HepG2 (cell line): ENCODE measurements around the gene RAD1. TPM values are rescaled to one million over a fixed set of nuclear protein-coding genes. Genes with fewer than 3 reads are reported as not detected.

Experiments used
- ARID3A ChIP-seq: IDR thresholded peaks from 2 replicates; pipeline ENCODE4 v1.6.1; 2012; ENCODE audit warnings: low read depth, low read length, improper control_type of control experiment
- FOXO1 ChIP-seq: sonication (generic); formaldehyde crosslinking; IDR thresholded peaks from 2 replicates; pipeline ENCODE4 v1.4.0; 2020; ENCODE audit warnings: missing genetic modification reagents
- HHEX ChIP-seq: IDR thresholded peaks from 2 replicates; pipeline ENCODE4 v1.6.1; 2016; ENCODE audit warnings: control low read depth
- MAFF ChIP-seq: IDR thresholded peaks from 2 replicates; pipeline ENCODE4 v1.6.1; 2011; ENCODE audit warnings: low read depth, low read length, improper control_type of control experiment
- TAF15 ChIP-seq: fragments of 200-400 bp; formaldehyde crosslinking; IDR thresholded peaks from one replicate; pipeline ENCODE4 v1.6.1; 2018; ENCODE audit warnings: mild to moderate bottlenecking, low read depth, low read length; ENCODE audit not compliant: poor library complexity, severe bottlenecking
- TRAFD1 ChIP-seq: sonication (generic); formaldehyde crosslinking; IDR thresholded peaks from 2 replicates; pipeline ENCODE4 v1.5.1; 2020; ENCODE audit warnings: missing genetic modification reagents, mild to moderate bottlenecking, borderline replicate concordance
- ZNF101 ChIP-seq: sonication (generic); formaldehyde crosslinking; IDR thresholded peaks from 2 replicates; pipeline ENCODE4 v1.4.0; 2020; ENCODE audit warnings: mild to moderate bottlenecking, low read depth, missing genetic modification reagents, borderline replicate concordance
- ZNF121 ChIP-seq: sonication (generic); formaldehyde crosslinking; IDR thresholded peaks from 2 replicates; pipeline ENCODE4 v1.5.0; 2020; ENCODE audit warnings: mild to moderate bottlenecking, missing genetic modification reagents
- ZNF224 ChIP-seq: sonication (generic); formaldehyde crosslinking; IDR thresholded peaks from 2 replicates; pipeline ENCODE4 v1.5.0; 2020; ENCODE audit warnings: mild to moderate bottlenecking, missing genetic modification reagents
- ZNF230 ChIP-seq: sonication (generic); formaldehyde crosslinking; IDR thresholded peaks from 2 replicates; pipeline ENCODE4 v1.4.0; 2020; ENCODE audit warnings: mild to moderate bottlenecking, missing genetic modification reagents
- ZSCAN12 ChIP-seq: sonication (generic); formaldehyde crosslinking; IDR thresholded peaks from 2 replicates; pipeline ENCODE4 v1.9.0; 2021; ENCODE audit warnings: mild to moderate bottlenecking, missing genetic modification reagents
- polyA plus RNA-seq, 8 experiments: library from polyadenylated mRNA; depleted of rRNA in 3 of 8; stranded (reverse) in 7 of 8; unstranded in 1 of 8; fragments of >200 nt; fragmentation: Illumina TruSeq in 4 of 8; extraction: Trizol in 4 of 8; gene quantifications; 2 replicates each; pipeline versions ENCODE4 v1.2.1 to v1.2.3, GENCODE V29; 2011 to 2016; ENCODE audit warnings: low read depth in 4 of 8, missing spikeins in 1 of 8, mixed read lengths in 1 of 8; ENCODE audit not compliant: insufficient read depth in 1 of 8
- total RNA-seq, 5 experiments: library from RNA; depleted of rRNA; stranded (reverse); fragments of >200 nt; fragmentation: Illumina TruSeq; extraction: Trizol; gene quantifications; 2 replicates each; pipeline ENCODE4 v1.2.3, GENCODE V29; 2016; ENCODE audit warnings: low read depth in 1 of 5
- TF ChIP-seq, protein P1 (sequence below): sonication (generic); formaldehyde crosslinking; IDR thresholded peaks from 2 replicates; pipeline ENCODE4 v1.4.0; 2020; ENCODE audit warnings: mild to moderate bottlenecking, missing genetic modification reagents
- TF ChIP-seq, protein P2 (sequence below): sonication (generic); formaldehyde crosslinking; conservative IDR thresholded peaks from 2 replicates; pipeline ENCODE4 v1.8.1; 2023; ENCODE audit warnings: missing genetic modification reagents
- TF ChIP-seq, protein P3 (sequence below): sonication (generic); formaldehyde crosslinking; IDR thresholded peaks from 2 replicates; pipeline ENCODE4 v1.5.0; 2020; ENCODE audit warnings: mild to moderate bottlenecking, missing genetic modification reagents, borderline replicate concordance

The RAD1 gene
- total and polyA plus RNA-seq, 2 of the 13 experiments (the other 11 are each of a cell fraction or from before 2014, with no cell fraction given), result 14.7 to 39.1 TPM

DNA sequence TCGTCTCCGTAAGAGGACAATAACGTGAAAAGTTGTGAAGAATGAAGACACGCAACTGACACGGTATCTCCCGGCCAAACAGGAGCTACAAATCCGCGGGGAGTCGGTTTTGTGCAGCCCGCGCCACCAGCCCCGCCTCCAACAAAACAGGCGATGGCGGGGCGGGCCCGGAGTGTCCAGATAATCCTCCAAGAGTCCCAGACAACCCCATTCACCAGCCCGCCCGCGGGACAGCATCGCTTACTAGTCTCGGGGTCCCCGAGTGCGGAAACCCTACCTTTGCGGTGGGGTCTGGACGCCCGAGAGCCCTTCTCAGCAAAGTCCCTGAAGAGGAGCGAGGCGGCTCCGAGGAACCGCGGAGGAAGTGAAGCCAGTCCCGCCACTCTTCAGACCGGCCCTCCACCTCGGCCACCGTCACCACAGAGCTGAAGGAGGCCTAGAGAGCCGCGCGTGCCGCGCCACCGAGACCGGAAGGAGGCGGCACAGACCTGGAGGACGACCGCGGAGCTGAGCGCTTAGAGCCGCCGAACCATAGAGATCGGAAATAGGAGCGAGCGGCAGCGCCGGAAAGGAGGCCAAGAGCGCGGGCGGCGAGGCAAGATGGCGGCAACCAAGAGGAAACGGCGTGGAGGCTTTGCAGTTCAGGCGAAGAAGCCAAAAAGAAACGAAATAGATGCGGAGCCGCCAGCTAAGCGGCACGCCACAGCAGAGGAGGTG, at the start of gene RAD1, which contains the start of gene BRIX1 (continued):
- no peak for TF ChIP-seq ARID3A
- no peak for TF ChIP-seq MAFF
- TF ChIP-seq ZNF121 (CRISPR knock-in tag), result no peak
- TF ChIP-seq, protein P1, sequence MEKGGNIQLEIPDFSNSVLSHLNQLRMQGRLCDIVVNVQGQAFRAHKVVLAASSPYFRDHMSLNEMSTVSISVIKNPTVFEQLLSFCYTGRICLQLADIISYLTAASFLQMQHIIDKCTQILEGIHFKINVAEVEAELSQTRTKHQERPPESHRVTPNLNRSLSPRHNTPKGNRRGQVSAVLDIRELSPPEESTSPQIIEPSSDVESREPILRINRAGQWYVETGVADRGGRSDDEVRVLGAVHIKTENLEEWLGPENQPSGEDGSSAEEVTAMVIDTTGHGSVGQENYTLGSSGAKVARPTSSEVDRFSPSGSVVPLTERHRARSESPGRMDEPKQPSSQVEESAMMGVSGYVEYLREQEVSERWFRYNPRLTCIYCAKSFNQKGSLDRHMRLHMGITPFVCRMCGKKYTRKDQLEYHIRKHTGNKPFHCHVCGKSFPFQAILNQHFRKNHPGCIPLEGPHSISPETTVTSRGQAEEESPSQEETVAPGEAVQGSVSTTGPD (CRISPR knock-in tag), result no peak
- no peak for TF ChIP-seq TRAFD1 (CRISPR knock-in tag)
- TF ChIP-seq, protein P2, sequence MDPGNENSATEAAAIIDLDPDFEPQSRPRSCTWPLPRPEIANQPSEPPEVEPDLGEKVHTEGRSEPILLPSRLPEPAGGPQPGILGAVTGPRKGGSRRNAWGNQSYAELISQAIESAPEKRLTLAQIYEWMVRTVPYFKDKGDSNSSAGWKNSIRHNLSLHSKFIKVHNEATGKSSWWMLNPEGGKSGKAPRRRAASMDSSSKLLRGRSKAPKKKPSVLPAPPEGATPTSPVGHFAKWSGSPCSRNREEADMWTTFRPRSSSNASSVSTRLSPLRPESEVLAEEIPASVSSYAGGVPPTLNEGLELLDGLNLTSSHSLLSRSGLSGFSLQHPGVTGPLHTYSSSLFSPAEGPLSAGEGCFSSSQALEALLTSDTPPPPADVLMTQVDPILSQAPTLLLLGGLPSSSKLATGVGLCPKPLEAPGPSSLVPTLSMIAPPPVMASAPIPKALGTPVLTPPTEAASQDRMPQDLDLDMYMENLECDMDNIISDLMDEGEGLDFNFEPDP, result no peak
- no peak for TF ChIP-seq ZNF224 (CRISPR knock-in tag)
- TF ChIP-seq HHEX, result no peak
- TF ChIP-seq ZNF230 (CRISPR knock-in tag), result no peak; the same call in 1 of the 2 replicates
- TF ChIP-seq ZNF101 (CRISPR knock-in tag), result peak; percentile 54; the same call in 1 of the 2 replicates
- TF ChIP-seq, protein P3, sequence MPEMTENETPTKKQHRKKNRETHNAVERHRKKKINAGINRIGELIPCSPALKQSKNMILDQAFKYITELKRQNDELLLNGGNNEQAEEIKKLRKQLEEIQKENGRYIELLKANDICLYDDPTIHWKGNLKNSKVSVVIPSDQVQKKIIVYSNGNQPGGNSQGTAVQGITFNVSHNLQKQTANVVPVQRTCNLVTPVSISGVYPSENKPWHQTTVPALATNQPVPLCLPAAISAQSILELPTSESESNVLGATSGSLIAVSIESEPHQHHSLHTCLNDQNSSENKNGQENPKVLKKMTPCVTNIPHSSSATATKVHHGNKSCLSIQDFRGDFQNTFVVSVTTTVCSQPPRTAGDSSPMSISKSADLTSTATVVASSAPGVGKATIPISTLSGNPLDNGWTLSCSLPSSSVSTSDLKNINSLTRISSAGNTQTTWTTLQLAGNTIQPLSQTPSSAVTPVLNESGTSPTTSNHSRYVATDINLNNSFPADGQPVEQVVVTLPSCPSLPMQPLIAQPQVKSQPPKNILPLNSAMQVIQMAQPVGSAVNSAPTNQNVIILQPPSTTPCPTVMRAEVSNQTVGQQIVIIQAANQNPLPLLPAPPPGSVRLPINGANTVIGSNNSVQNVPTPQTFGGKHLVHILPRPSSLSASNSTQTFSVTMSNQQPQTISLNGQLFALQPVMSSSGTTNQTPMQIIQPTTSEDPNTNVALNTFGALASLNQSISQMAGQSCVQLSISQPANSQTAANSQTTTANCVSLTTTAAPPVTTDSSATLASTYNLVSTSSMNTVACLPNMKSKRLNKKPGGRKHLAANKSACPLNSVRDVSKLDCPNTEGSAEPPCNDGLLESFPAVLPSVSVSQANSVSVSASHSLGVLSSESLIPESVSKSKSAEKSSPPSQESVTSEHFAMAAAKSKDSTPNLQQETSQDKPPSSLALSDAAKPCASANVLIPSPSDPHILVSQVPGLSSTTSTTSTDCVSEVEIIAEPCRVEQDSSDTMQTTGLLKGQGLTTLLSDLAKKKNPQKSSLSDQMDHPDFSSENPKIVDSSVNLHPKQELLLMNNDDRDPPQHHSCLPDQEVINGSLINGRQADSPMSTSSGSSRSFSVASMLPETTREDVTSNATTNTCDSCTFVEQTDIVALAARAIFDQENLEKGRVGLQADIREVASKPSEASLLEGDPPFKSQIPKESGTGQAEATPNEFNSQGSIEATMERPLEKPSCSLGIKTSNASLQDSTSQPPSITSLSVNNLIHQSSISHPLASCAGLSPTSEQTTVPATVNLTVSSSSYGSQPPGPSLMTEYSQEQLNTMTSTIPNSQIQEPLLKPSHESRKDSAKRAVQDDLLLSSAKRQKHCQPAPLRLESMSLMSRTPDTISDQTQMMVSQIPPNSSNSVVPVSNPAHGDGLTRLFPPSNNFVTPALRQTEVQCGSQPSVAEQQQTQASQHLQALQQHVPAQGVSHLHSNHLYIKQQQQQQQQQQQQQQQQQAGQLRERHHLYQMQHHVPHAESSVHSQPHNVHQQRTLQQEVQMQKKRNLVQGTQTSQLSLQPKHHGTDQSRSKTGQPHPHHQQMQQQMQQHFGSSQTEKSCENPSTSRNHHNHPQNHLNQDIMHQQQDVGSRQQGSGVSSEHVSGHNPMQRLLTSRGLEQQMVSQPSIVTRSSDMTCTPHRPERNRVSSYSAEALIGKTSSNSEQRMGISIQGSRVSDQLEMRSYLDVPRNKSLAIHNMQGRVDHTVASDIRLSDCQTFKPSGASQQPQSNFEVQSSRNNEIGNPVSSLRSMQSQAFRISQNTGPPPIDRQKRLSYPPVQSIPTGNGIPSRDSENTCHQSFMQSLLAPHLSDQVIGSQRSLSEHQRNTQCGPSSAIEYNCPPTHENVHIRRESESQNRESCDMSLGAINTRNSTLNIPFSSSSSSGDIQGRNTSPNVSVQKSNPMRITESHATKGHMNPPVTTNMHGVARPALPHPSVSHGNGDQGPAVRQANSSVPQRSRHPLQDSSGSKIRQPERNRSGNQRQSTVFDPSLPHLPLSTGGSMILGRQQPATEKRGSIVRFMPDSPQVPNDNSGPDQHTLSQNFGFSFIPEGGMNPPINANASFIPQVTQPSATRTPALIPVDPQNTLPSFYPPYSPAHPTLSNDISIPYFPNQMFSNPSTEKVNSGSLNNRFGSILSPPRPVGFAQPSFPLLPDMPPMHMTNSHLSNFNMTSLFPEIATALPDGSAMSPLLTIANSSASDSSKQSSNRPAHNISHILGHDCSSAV, result no peak; the same call in 1 of the 2 replicates
- no peak; the same call in 1 of the 2 replicates for TF ChIP-seq ZSCAN12 (CRISPR knock-in tag)
- 0 out of 2 replicates have a peak, but pooled peaks have one; percentile 54 for TF ChIP-seq FOXO1 (CRISPR knock-in tag)
- peak; percentile 61 for TF ChIP-seq TAF15
